Activated naive CD8-positive, alpha-beta T cell treated with anti-CD3 and anti-CD28 coated beads, Interleukin-2, amount 50 U/mL, for 24 hours (primary cell): ENCODE measurements around the gene PRR33.

Experiments used
- ATAC-seq: fragments of 150-1000 bp; cut with Tn5 transposase; one replicate; pipeline ENCODE4 v1.10.0; 2021
- DNase-seq: peaks from one replicate; pipeline ENCODE4 v3.0.0; 2021
- H3K27ac Mint-ChIP-seq: one replicate; pipeline ENCODE4 v1.8.0; 2021; ENCODE audit warnings: mild to moderate bottlenecking, mixed read lengths
- H3K27me3 Mint-ChIP-seq: one replicate; pipeline ENCODE4 v1.8.0; 2021; ENCODE audit warnings: mixed read lengths
- H3K36me3 Mint-ChIP-seq: one replicate; pipeline ENCODE4 v1.8.0; 2021; ENCODE audit warnings: low read depth, mixed read lengths
- H3K4me1 Mint-ChIP-seq: one replicate; pipeline ENCODE4 v1.8.0; 2021; ENCODE audit warnings: mixed read lengths
- H3K4me3 Mint-ChIP-seq: one replicate; pipeline ENCODE4 v1.8.0; 2021; ENCODE audit warnings: mild to moderate bottlenecking, moderate library complexity, mixed read lengths
- H3K9me3 Mint-ChIP-seq: one replicate; pipeline ENCODE4 v1.8.0; 2021; ENCODE audit warnings: mixed read lengths

The PRR33 gene

GRCh38 chr11:1872267-1872985 is 19.3 kb downstream of the PRR33 start:
- H3K27me3 Mint-ChIP-seq, result no peaks in the 10 kb centered on the region
- H3K9me3 Mint-ChIP-seq, result no peaks in the 10 kb centered on the region
- ATAC-seq, result no peak
- no peak overlapping the region for H3K27ac Mint-ChIP-seq
- DNase-seq, result no peak
- H3K36me3 Mint-ChIP-seq, result no peaks in the 10 kb centered on the region
- no peak overlapping the region for H3K4me3 Mint-ChIP-seq
- H3K4me1 Mint-ChIP-seq, result peaks cover 38% of the 10 kb centered on the region

DNA sequence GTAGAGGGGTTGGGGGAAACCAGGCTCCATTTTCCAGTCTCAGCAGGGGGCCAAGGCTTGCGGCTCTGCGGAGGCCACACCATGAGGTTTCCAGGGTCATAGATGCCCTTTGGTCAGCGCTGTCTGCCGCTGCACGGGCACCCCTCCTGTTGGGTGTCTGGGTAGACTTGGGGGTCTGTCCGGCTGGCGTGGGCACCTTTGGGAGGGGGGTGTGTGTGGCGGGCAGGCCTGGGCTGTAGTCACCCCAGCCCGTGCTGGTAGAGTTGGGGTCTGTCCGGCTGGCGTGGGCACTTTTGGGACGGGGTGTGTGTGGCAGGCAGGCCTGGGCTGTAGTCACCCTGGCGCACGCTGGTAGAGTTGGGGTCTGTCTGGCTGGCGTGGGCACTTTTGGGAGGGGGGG is 20.2 kb downstream of the PRR33 start:
- ATAC-seq (no peak), DNase-seq (no peak)
- H3K27me3 Mint-ChIP-seq, result no peaks in the 10 kb centered on the region
- H3K4me1 Mint-ChIP-seq, result peaks cover 38% of the 10 kb centered on the region
- H3K4me3 Mint-ChIP-seq, result no peak overlapping the region
- H3K36me3 Mint-ChIP-seq, result no peaks in the 10 kb centered on the region
- H3K9me3 Mint-ChIP-seq, result no peaks in the 10 kb centered on the region
- no peak overlapping the region for H3K27ac Mint-ChIP-seq

GRCh38 chr11:1870721-1871466 is 20.8 kb downstream of the PRR33 start:
- Mint-ChIP-seq H3K27ac (peak overlapping the region; percentile 61), H3K27me3 (no peaks in the 10 kb centered on the region), H3K4me1 (peaks cover 37% of the 10 kb centered on the region), H3K4me3 (peak overlapping the region; percentile 37), H3K9me3 (no peaks in the 10 kb centered on the region), H3K36me3 (no peaks in the 10 kb centered on the region)
- DNase-seq (peak; percentile 44), ATAC-seq (peak; percentile 50)

- Mint-ChIP-seq H3K4me3 (peak overlapping the region; percentile 37), H3K4me1 (peaks cover 40% of the 10 kb centered on the region), H3K27ac (no peak overlapping the region), H3K27me3 (no peaks in the 10 kb centered on the region), H3K9me3 (no peaks in the 10 kb centered on the region), H3K36me3 (no peaks in the 10 kb centered on the region)
- DNase-seq (no peak), ATAC-seq (no peak)
Observed at GRCh38 chr11:1870326-1870696, 21.4 kb downstream of the PRR33 start.

- Mint-ChIP-seq H3K27ac (no peak overlapping the region), H3K4me1 (peaks cover 40% of the 10 kb centered on the region), H3K27me3 (no peaks in the 10 kb centered on the region), H3K36me3 (no peaks in the 10 kb centered on the region), H3K4me3 (no peak overlapping the region), H3K9me3 (no peaks in the 10 kb centered on the region)
- no peak for DNase-seq
- ATAC-seq, result no peak
Observed at GRCh38 chr11:1869427-1870325, 22.0 kb downstream of the PRR33 start.

DNA sequence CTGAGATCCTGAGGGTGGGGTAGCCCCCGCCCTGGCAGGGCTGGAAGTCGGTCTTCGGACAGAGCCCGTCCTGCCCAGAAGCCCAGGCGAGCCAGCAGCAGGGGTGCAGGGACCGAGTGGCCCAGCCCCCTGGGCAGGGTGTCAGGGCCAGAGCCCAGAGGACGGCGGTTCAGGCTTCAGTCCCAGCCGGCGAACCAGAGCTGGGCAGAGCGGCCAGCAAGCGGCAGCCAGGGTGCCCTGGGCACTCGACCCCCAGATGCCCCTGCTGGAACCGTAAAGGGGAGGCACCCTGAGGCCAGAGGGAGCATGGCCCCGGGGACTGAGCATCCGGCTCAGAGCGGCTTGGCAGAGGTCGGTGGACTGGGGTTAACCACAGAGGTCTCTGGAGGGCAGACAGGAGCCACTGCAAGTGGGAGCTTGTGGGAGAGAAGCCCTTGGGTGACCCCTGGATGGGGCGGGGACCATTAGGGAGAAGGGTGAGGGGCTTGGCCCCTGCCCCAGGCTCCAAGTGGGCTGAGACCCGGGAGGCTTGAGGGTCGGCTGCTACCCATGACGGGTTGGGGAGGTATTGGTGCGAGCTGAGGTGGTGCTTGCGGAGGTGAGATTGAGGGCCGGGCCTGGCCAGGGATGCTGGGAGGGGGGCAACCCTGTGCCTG is 22.9 kb downstream of the PRR33 start:
- H3K27me3 Mint-ChIP-seq, result no peaks in the 10 kb centered on the region
- H3K36me3 Mint-ChIP-seq, result no peaks in the 10 kb centered on the region
- no peaks in the 10 kb centered on the region for H3K9me3 Mint-ChIP-seq
- DNase-seq (no peak), ATAC-seq (no peak)
- H3K4me1 Mint-ChIP-seq, result peaks cover 43% of the 10 kb centered on the region
- no peak overlapping the region for H3K27ac Mint-ChIP-seq
- H3K4me3 Mint-ChIP-seq, result no peak overlapping the region

- peaks cover 41% of the 10 kb centered on the region for H3K4me1 Mint-ChIP-seq
- no peak overlapping the region for H3K27ac Mint-ChIP-seq
- H3K9me3 Mint-ChIP-seq, result no peaks in the 10 kb centered on the region
- ATAC-seq (no peak), DNase-seq (no peak)
- no peaks in the 10 kb centered on the region for H3K36me3 Mint-ChIP-seq
- H3K4me3 Mint-ChIP-seq, result no peak overlapping the region
- no peaks in the 10 kb centered on the region for H3K27me3 Mint-ChIP-seq
Observed at GRCh38 chr11:1868056-1868635, 23.5 kb downstream of the PRR33 start.

DNA sequence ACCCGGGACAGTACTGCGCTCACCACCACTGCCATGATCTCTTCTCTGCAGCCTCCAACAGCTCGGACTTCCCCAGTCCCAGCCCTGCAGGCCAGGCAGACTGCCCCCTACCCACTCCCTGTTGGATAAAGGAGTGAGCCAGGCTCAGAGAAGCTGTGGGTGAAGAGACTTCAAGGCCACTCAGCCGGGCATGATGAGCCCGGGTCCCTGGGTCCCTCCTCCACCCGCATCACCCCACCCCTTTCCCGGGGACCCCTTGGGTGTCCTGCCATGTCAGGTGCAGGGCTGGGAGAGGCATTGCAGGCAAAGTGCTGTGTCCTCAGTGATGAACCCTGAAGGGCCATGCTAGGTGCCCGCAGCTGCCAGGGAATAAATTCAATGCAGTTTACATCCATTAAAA is 24.3 kb downstream of the PRR33 start:
- peaks cover 38% of the 10 kb centered on the region for H3K4me1 Mint-ChIP-seq
- ATAC-seq, result no peak
- H3K36me3 Mint-ChIP-seq, result no peaks in the 10 kb centered on the region
- no peaks in the 10 kb centered on the region for H3K27me3 Mint-ChIP-seq
- no peak overlapping the region for H3K4me3 Mint-ChIP-seq
- H3K9me3 Mint-ChIP-seq, result no peaks in the 10 kb centered on the region
- DNase-seq, result no peak
- H3K27ac Mint-ChIP-seq, result no peak overlapping the region

GRCh38 chr11:1866776-1867175 is 24.9 kb downstream of the PRR33 start:
- Mint-ChIP-seq H3K36me3 (no peaks in the 10 kb centered on the region), H3K27ac (no peak overlapping the region), H3K27me3 (no peaks in the 10 kb centered on the region), H3K4me1 (peaks cover 37% of the 10 kb centered on the region), H3K4me3 (no peak overlapping the region), H3K9me3 (no peaks in the 10 kb centered on the region)
- ATAC-seq (no peak), DNase-seq (no peak)

DNA sequence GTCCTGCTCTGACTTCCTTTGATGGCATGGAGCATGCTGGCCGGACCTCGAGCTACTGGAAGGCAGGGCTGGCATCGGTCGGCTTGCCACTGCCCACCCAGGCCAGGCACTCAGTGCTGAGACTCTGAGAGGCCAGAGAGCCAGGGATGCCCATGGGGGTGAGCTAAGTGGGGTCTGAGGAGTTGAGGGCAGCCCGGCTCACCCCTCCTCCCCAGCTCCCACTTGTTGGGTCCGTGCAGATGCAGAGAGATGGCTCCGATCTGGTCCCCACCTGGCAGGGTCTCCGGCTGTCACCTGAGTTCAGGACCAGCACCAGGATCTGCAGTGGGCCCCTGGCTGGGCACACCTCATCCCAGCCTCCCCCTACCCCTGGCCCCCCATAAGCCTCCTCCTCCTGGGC is 25.5 kb downstream of the PRR33 start:
- Mint-ChIP-seq H3K4me3 (no peak overlapping the region), H3K4me1 (peaks cover 36% of the 10 kb centered on the region), H3K27me3 (no peaks in the 10 kb centered on the region), H3K9me3 (no peaks in the 10 kb centered on the region), H3K27ac (no peak overlapping the region), H3K36me3 (no peaks in the 10 kb centered on the region)
- ATAC-seq (no peak), DNase-seq (no peak)

DNA sequence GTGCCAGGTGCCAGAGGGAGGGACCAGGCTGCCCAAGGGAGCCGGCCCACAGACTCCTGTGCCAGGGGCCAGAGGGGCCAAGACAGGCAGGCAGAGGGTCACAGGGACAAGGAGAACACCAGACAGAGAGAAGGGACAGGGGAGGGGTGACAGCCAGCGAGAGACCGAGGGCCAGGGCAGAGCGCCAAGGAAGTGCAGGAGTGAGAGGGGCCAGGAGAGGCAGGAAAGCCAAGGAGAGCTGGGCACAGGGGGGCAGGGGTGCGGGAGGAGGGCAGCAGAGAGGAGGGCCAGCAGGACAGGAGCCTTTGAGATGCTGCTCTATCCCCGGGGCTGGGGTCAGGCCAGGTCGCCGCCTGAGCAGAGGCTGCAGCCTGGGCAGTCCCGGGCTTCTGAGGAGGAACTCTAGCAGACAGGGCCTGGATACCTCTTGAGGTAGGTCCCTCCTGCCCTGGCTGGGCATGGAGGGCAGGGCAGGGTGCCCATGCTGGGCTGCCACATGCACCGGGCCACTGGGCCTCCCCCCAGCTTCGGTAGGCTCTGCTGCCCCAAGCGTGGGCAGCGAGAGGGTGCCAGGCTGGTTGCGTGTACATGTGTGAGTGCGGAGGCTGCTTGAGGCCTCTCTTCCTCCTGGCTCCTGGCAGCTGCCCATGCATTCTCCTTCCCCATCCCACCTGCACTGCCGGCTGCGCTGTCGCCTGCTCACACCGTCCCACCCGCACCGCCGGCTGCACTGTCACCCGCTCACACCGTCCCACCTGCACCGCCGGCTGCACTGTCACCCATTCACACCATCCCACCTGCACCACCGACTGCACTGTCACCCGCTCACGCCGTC is 26.6 kb downstream of the PRR33 start:
- H3K36me3 Mint-ChIP-seq, result no peaks in the 10 kb centered on the region
- no peak for DNase-seq
- peaks cover 25% of the 10 kb centered on the region for H3K4me1 Mint-ChIP-seq
- H3K9me3 Mint-ChIP-seq, result no peaks in the 10 kb centered on the region
- no peak for ATAC-seq
- no peak overlapping the region for H3K27ac Mint-ChIP-seq
- H3K4me3 Mint-ChIP-seq, result no peak overlapping the region
- no peaks in the 10 kb centered on the region for H3K27me3 Mint-ChIP-seq

GRCh38 chr11:1864231-1864630 is 27.5 kb downstream of the PRR33 start:
- Mint-ChIP-seq H3K27ac (no peak overlapping the region), H3K36me3 (no peaks in the 10 kb centered on the region), H3K27me3 (no peaks in the 10 kb centered on the region), H3K9me3 (no peaks in the 10 kb centered on the region), H3K4me1 (peaks cover 17% of the 10 kb centered on the region), H3K4me3 (no peak overlapping the region)
- no peak for DNase-seq
- no peak for ATAC-seq

DNA sequence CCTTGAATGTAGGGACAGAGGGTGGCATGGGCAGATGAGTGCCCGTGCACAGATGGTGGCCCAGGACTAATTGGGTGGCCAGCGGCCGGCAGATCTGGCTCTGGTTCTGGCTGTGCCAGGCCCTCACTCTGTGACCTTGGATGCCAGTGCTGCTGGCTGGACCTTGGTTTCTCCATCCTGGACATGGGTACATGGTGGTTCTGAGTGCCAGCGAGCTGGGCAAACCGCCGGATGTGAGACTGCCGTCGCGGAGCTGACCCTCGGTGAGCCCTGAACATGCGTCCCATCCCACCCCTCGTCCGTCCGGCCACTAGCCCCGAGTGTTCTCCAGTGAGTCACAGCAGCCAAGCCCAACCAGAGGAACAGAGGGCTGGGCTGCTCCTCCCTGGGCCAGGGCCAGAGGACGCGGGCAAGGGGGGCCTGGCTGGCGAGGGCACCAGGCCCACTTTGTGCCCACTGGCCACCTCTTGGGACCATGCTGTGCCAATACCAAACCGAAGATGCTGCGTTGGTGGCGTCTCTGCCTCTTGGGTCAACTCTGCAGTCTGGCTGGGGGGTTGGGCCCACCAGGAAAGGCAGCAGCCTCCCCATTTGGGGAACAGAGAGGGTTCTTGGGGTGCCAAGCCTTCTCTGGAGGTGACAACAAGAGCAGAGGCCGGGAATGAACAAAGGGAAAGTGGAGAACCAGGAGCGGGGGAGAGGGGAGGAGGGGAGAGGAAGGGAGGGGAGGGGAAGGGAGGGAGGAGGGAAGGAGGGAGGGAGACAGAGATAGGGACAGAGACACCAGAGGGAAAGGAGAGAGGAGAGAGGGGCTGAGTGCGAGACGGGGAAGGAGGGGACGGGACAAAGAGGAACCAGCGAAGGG is 28.1 kb downstream of the PRR33 start:
- ATAC-seq, result no peak
- H3K27ac Mint-ChIP-seq, result peak overlapping the region; percentile 26

More for the DNA sequence above, 28.1 kb downstream of the PRR33 start:
- no peaks in the 10 kb centered on the region for H3K36me3 Mint-ChIP-seq
- H3K27me3 Mint-ChIP-seq, result no peaks in the 10 kb centered on the region
- peaks cover 13% of the 10 kb centered on the region for H3K4me1 Mint-ChIP-seq
- no peak overlapping the region for H3K4me3 Mint-ChIP-seq
- no peaks in the 10 kb centered on the region for H3K9me3 Mint-ChIP-seq
- DNase-seq, result no peak
